Stimulated activated naive CD4-positive, alpha-beta T cell treated with Interleukin-2 at 50 U/mL for 16 hours (primary cell): ENCODE results near the gene ARHGEF17.

Experiments used
- DNase-seq: peaks from one replicate; lab custom pipeline; 2025; lab: John Stamatoyannopoulos, UW

ARHGEF17 gene

GRCh38 chr11:73355109-73355508, 47.0 kb downstream of the ARHGEF17 start:
- no peak for DNase-seq

- DNase-seq = no peak
Measured at GRCh38 chr11:73356979-73357860, 49.1 kb downstream of the ARHGEF17 start.

DNA sequence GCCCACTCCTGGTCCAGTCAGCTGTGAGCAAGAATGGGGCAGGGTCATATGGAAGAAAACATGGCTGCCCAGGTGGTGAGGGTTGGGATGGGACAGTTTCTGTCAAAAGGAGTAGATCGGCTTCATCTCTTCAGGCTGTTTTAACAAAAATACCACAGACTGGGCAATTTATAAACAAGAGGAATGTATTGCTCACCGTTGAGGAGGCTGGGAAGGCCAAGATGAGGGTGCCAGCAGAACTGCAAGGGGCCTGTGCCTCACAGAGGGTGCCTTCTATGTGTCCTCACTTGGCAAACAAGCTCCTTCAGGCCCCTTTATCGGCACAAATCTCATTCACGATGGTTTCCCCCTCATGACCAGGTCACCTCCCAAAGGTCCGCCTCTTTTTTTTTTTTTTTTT, 50.0 kb downstream of the ARHGEF17 start:
- DNase-seq = no peak

DNA sequence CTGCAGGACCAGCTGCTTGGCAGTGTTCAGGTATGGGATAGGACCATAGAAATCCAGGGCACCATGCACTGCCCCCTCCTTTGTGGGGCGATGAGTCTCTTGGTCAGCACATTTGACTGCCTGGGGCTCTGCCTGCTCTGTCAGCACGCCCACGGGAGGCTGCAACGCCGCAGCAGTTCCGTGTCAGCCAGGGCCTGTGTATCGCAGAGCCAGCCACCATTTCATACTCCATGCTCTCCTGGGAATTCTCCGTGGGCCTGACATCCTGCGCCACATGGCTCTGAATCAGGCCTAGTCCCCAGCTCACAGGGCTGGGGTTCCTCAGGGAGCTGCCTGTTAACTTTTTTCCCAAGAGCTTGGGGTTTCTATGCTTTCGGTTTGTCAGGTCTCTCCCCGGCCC, 51.3 kb downstream of the ARHGEF17 start:
- DNase-seq = no peak

GRCh38 chr11:73359930-73360742, 52.1 kb downstream of the ARHGEF17 start:
- no peak for DNase-seq

DNA sequence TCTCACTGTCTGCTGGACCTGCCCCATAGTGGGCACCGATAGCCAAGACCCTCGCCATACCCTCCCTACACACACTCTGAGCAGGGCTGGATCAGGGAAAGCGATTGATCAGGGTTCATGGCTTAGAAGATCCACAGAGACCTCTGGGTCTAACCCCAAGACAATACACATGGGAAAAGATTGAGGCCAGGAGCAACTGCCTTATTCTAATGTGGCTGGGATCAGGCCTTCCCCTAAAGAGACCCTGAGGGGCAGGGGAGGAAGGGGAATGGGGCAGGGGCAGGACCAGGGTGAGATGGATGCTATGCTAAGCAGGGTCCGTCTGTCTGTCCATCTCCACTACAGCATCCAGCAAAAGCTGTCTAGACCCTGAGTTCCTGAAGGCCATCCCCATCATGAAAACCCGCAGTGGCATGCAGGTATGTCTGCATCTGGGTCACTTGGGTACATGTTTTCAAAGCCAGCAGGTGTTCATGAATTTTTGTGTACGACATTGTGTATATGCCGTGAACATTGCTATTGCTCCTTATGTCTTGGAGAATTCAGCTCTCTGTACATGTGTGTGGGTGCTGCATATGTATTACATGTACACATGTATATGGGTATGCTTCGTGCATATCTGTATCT, 52.8 kb downstream of the ARHGEF17 start:
- no peak for DNase-seq

DNA sequence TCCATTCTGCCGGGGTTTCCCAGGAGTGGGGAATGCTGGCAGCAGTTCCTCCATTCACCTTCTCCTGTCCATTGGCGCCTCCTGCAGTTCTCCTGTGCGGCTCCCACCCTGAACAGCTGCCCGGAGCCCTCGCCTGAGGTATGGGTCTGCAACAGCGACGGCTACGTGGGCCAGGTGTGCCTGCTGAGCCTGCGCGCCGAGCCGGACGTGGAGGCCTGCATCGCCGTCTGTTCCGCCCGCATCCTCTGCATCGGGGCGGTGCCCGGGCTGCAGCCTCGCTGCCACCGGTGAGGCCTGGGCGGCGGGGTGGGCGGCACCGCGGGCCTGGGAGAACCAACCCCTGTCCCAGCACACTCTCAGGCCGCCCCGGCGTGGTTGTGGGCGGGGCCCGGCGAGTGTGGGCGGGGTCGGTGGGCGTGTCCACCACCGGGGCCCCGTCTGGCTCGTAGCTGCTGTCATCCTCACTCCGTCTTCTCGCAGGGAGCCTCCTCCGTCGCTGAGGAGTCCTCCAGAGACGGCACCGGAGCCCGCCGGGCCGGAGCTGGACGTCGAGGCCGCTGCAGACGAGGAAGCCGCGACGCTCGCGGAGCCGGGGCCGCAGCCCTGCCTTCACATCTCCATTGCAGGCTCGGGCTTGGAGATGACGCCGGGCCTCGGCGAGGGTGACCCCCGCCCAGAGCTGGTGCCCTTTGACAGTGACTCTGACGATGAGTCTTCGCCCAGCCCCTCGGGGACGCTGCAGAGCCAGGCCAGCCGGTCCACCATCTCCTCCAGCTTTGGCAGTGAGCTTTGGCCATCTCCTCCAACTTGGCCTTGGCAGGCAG, 54.1 kb downstream of the ARHGEF17 start:
- no peak for DNase-seq

DNA sequence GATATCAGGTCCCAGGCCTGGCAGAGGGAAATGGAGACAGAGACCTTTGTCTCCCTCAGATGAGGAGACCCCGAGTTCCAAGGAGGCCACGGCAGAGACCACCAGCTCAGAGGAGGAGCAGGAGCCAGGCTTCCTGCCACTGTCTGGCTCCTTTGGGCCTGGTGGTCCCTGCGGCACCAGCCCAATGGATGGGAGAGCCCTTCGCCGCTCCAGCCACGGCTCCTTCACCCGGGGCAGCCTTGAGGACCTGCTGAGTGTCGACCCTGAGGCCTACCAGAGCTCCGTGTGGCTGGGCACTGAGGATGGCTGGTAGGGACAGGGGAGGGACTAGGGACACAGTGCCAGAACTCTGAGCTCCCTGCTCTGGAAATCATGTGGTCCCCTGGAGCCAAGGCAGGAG, 55.1 kb downstream of the ARHGEF17 start:
- no peak for DNase-seq

- no peak for DNase-seq
Measured at GRCh38 chr11:73365352-73366264, 57.5 kb downstream of the ARHGEF17 start.

DNA sequence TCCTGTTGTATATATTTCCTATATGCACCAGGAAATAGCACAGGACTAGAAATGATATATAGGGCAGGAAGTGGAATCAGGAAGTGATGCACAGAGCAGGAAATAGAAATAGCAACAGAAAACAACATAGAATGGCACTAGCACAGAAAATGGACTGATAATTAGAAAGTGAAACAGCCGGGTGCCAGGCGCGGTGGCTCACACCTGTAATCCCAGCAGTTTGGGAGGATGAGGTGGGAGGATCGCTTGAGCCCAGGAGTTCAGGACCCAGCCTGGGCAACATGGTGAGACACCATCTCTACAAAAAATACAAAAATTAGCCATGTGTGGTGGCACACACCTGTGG, 58.2 kb downstream of the ARHGEF17 start:
- peak; percentile 5 for DNase-seq

GRCh38 chr11:73366953-73367352, 58.9 kb downstream of the ARHGEF17 start:
- no peak for DNase-seq

DNA sequence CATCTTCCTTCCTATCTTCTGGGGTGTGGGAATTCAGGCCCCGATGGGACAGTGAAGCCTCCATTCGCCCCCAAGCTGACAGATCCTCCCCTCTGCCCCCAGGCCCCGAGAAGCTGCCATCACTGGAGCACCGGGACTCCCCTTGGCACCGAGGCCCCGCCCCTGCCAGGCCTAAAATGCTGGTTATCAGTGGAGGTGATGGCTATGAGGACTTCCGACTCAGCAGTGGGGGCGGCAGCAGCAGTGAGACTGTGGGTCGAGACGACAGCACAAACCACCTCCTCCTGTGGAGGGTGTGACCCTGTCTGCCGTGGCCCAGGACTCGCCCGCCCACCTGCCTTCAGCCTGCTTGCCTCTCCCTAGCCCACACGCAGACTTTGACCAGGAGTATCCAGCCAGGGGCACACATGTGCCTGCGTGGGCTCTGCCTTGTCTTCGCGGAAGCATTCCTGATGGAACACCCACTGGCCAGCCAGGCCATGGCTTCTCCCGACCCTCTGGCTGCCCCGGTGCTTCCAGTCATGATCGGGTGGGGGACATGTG, 59.5 kb downstream of the ARHGEF17 start:
- DNase-seq = peak; percentile 11

- no peak for DNase-seq
Measured at GRCh38 chr11:73372375-73372993, 64.4 kb downstream of the ARHGEF17 start.

DNA sequence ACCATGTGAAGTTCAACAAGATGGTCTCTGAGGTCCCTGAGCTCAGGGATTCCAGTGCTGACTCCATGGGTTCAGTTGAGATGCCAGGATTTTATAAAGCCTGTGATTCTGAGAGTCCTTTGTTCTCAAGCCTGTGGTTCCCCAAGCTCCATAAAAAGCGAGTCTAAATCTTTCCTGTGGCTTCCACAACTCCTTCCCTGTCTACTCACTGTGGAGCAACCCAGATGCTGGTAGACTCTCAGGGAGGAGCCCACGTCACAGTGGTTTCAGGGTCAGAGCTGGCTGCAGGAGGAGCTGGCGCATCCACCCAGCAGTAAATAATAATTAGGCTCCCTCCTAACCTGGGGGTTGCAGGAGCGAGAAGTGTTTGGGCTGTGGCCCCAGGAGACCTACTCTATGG, 66.1 kb downstream of the ARHGEF17 start:
- DNase-seq = no peak

DNA sequence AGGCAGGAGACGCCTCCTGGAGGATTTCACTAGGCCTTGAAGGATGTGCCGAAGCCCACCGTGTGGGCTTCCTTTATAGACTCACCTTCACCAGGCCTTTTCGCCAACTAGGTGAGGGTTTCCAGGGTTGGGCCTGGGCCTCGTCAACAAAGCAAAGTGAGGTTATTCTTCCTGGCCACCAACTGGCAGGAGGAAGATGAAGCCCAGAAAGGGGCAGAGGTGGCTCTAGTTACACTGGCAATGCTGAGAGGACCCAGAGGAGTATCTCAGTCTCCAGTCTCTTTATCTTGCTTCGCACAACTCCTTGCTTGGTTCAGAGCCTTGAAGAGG, 67.7 kb downstream of the ARHGEF17 start:
- no peak for DNase-seq

GRCh38 chr11:73376160-73376802, 68.2 kb downstream of the ARHGEF17 start, which contains the start of gene RELT:
Gene RELT (plus strand): TSS chr11:73376399. CDS start chr11:73389137, 12,738 bp downstream.
- peak; percentile 87 for DNase-seq

GRCh38 chr11:73376803-73377629, 68.9 kb downstream of the ARHGEF17 start:
- DNase-seq = peak; percentile 60

- no peak for DNase-seq
Measured at GRCh38 chr11:73379189-73379880, 71.3 kb downstream of the ARHGEF17 start.
